ENCODE results near the gene SNX9. TPM values are rescaled to one million over a fixed set of nuclear protein-coding genes. Genes with fewer than 3 reads are reported as not detected.
"Not testable (repeated sequence)": the region's sequence is repeated elsewhere in the genome, so short reads cannot be mapped to it uniquely, and the experiment has no call there.

The SNX9 gene
- 10 to 100 TPM; 43.2 to 49.8 (median 47.4) TPM for polyA plus RNA-seq (ENCODE audit: insufficient read length in 4 of 4)

- peak in 3 of 4 donors; percentile 38 to 54 (median 51) for DNase-seq (ENCODE audit: low read depth in 4 of 4, low spot score in 3 of 4)
These were observed at the start of gene SNX9 for GRCh38 chr6:157823001-157823527. Gene SNX9 (plus strand): TSS chr6:157823246. CDS start chr6:157823435, 189 bp downstream.

- DNase-seq (ENCODE audit: low read depth in 4 of 4, low spot score in 3 of 4), result no peak
These were observed 49.7 kb upstream of the SNX9 start for GRCh38 chr6:157773248-157773773.

GRCh38 chr6:157774153-157775135 is 48.6 kb upstream of the SNX9 start:
- no peak for DNase-seq (ENCODE audit: low read depth in 4 of 4, low spot score in 3 of 4)

GRCh38 chr6:157775376-157775775 is 47.7 kb upstream of the SNX9 start:
- DNase-seq (ENCODE audit: low read depth in 4 of 4, low spot score in 3 of 4), result no peak

- DNase-seq (ENCODE audit: low read depth in 4 of 4, low spot score in 3 of 4), result no peak
These were observed 45.7 kb upstream of the SNX9 start for GRCh38 chr6:157777344-157777743.

GRCh38 chr6:157778719-157779118 is 44.3 kb upstream of the SNX9 start:
- no peak for DNase-seq (ENCODE audit: low read depth in 4 of 4, low spot score in 3 of 4)

GRCh38 chr6:157779705-157780604 is 43.1 kb upstream of the SNX9 start:
- DNase-seq (ENCODE audit: low read depth in 4 of 4, low spot score in 3 of 4), result no peak

GRCh38 chr6:157785636-157786035 is 37.4 kb upstream of the SNX9 start:
- DNase-seq (ENCODE audit: low read depth in 4 of 4, low spot score in 3 of 4), result no peak

GRCh38 chr6:157786221-157786620 is 36.8 kb upstream of the SNX9 start:
- DNase-seq (ENCODE audit: low read depth in 4 of 4, low spot score in 3 of 4), result no peak

- no peak for DNase-seq (ENCODE audit: low read depth in 4 of 4, low spot score in 3 of 4)
These were observed 36.0 kb upstream of the SNX9 start for GRCh38 chr6:157787080-157787479.

GRCh38 chr6:157788180-157788579 is 34.9 kb upstream of the SNX9 start:
- DNase-seq (ENCODE audit: low read depth in 4 of 4, low spot score in 3 of 4), result no peak

GRCh38 chr6:157789297-157789696 is 33.7 kb upstream of the SNX9 start:
- DNase-seq (ENCODE audit: low read depth in 4 of 4, low spot score in 3 of 4), result no peak

- no peak for DNase-seq (ENCODE audit: low read depth in 4 of 4, low spot score in 3 of 4)
These were observed 33.2 kb upstream of the SNX9 start for GRCh38 chr6:157789861-157790260.

GRCh38 chr6:157790548-157791160 is 32.4 kb upstream of the SNX9 start:
- no peak for DNase-seq (ENCODE audit: low read depth in 4 of 4, low spot score in 3 of 4)

GRCh38 chr6:157791450-157791849 is 31.6 kb upstream of the SNX9 start:
- DNase-seq (ENCODE audit: low read depth in 4 of 4, low spot score in 3 of 4), result no peak

- DNase-seq (ENCODE audit: low read depth in 4 of 4, low spot score in 3 of 4), result no peak
These were observed 30.4 kb upstream of the SNX9 start for GRCh38 chr6:157792671-157793070.

- not testable (repeated sequence) for DNase-seq (ENCODE audit: low read depth in 4 of 4, low spot score in 3 of 4)
These were observed 29.0 kb upstream of the SNX9 start for GRCh38 chr6:157794012-157794411.

- DNase-seq (ENCODE audit: low read depth in 4 of 4, low spot score in 3 of 4), result no peak
These were observed 27.2 kb upstream of the SNX9 start for GRCh38 chr6:157795841-157796240.

GRCh38 chr6:157798851-157799250 is 24.2 kb upstream of the SNX9 start:
- DNase-seq (ENCODE audit: low read depth in 4 of 4, low spot score in 3 of 4), result no peak

- not testable (repeated sequence) for DNase-seq (ENCODE audit: low read depth in 4 of 4, low spot score in 3 of 4)
These were observed 23.5 kb upstream of the SNX9 start for GRCh38 chr6:157799561-157799960.

Measured in right renal pelvis (tissue), 4 donors.